Nephron progenitor cell (in vitro differentiated cells): Measurements from ENCODE around the gene ELOVL7.
"Not testable (repeated sequence)": the region's sequence is repeated elsewhere in the genome, so short reads cannot be mapped to it uniquely, and the experiment has no call there.

ENCODE experiments used
- DNase-seq: peaks from one replicate; pipeline ENCODE4 v3.0.0; 2021
- H3K27ac Mint-ChIP-seq: 2 replicates; pipeline ENCODE4 v1.8.0; 2021; ENCODE audit warnings: mild to moderate bottlenecking, moderate library complexity, mixed read lengths
- H3K27me3 Mint-ChIP-seq: 2 replicates; pipeline ENCODE4 v1.8.0; 2021; ENCODE audit warnings: mild to moderate bottlenecking, low read depth, mixed read lengths; ENCODE audit not compliant: poor library complexity
- H3K36me3 Mint-ChIP-seq: 2 replicates; pipeline ENCODE4 v1.8.0; 2021; ENCODE audit warnings: low read depth, mixed read lengths
- H3K4me1 Mint-ChIP-seq: 2 replicates; pipeline ENCODE4 v1.8.0; 2021; ENCODE audit warnings: mixed read lengths
- H3K4me3 Mint-ChIP-seq: 2 replicates; pipeline ENCODE4 v1.8.0; 2021; ENCODE audit warnings: mild to moderate bottlenecking, moderate library complexity, mixed read lengths
- H3K9me3 Mint-ChIP-seq: 2 replicates; pipeline ENCODE4 v1.8.0; 2021; ENCODE audit warnings: mild to moderate bottlenecking, moderate library complexity, mixed read lengths
- CTCF ChIP-seq: fragments of 200-600 bp; sonication (generic); IDR thresholded peaks from 2 replicates; pipeline ENCODE4 v1.5.0; 2021; ENCODE audit warnings: antibody characterized with exemption

The ELOVL7 gene

GRCh38 chr5:60743511-60744314 lies 100.4 kb downstream of the ELOVL7 start:
- Mint-ChIP-seq H3K27me3 (no peaks in the 10 kb centered on the region), H3K4me1 (no peaks in the 10 kb centered on the region), H3K27ac (no peak overlapping the region), H3K9me3 (peaks cover 22% of the 10 kb centered on the region), H3K36me3 (peaks cover 9% of the 10 kb centered on the region), H3K4me3 (no peak overlapping the region)
- DNase-seq = no peak
- no peak for TF ChIP-seq CTCF

GRCh38 chr5:60740322-60740721 lies 103.7 kb downstream of the ELOVL7 start:
- Mint-ChIP-seq H3K4me3 (no peak overlapping the region), H3K4me1 (no peaks in the 10 kb centered on the region), H3K9me3 (peaks cover 22% of the 10 kb centered on the region), H3K27ac (no peak overlapping the region), H3K27me3 (no peaks in the 10 kb centered on the region), H3K36me3 (peaks cover 9% of the 10 kb centered on the region)
- no peak for TF ChIP-seq CTCF
- no peak for DNase-seq

- Mint-ChIP-seq H3K9me3 (peaks cover 22% of the 10 kb centered on the region), H3K4me3 (no peak overlapping the region), H3K4me1 (no peaks in the 10 kb centered on the region), H3K36me3 (peaks cover 9% of the 10 kb centered on the region), H3K27ac (no peak overlapping the region), H3K27me3 (no peaks in the 10 kb centered on the region)
- TF ChIP-seq CTCF = no peak
- no peak for DNase-seq
Measured at GRCh38 chr5:60738933-60739332, 105.1 kb downstream of the ELOVL7 start.

GRCh38 chr5:60738461-60738860 lies 105.6 kb downstream of the ELOVL7 start:
- H3K4me3 Mint-ChIP-seq = no peak overlapping the region
- DNase-seq = no peak
- H3K27ac Mint-ChIP-seq = no peak overlapping the region
- H3K36me3 Mint-ChIP-seq = peaks cover 9% of the 10 kb centered on the region
- H3K4me1 Mint-ChIP-seq = no peaks in the 10 kb centered on the region
- H3K27me3 Mint-ChIP-seq = no peaks in the 10 kb centered on the region
- peaks cover 22% of the 10 kb centered on the region for H3K9me3 Mint-ChIP-seq
- no peak for TF ChIP-seq CTCF

- H3K36me3 Mint-ChIP-seq, DNase-seq, H3K27ac Mint-ChIP-seq, H3K27me3 Mint-ChIP-seq, H3K4me3 Mint-ChIP-seq, H3K4me1 Mint-ChIP-seq: not testable (repeated sequence)
- H3K9me3 Mint-ChIP-seq = peaks cover 12% of the 10 kb centered on the region
Measured at GRCh38 chr5:60730858-60731257, 113.2 kb downstream of the ELOVL7 start.

GRCh38 chr5:60727033-60727679 lies 116.9 kb downstream of the ELOVL7 start:
- Mint-ChIP-seq H3K4me1 (no peaks in the 10 kb centered on the region), H3K9me3 (peaks cover 12% of the 10 kb centered on the region), H3K36me3 (no peaks in the 10 kb centered on the region), H3K27ac (no peak overlapping the region), H3K4me3 (no peak overlapping the region), H3K27me3 (peaks cover 8% of the 10 kb centered on the region)
- no peak for TF ChIP-seq CTCF
- DNase-seq = no peak
